ENCODE data around the gene MSRB2. TPM values are rescaled to one million over a fixed set of nuclear protein-coding genes. Genes with fewer than 3 reads are reported as not detected.
"Not testable (repeated sequence)": the region's sequence is repeated elsewhere in the genome, so short reads cannot be mapped to it uniquely, and the experiment has no call there.

MSRB2 gene
- total and polyA plus RNA-seq, 2 donors = 14.2 to 26.2 TPM

- no peak overlapping the region for H3K27ac ChIP-seq (ENCODE audit: low read depth in 1 of 2, low read length in 1 of 2)
- H3K9me3 ChIP-seq (ENCODE audit: control insufficient read depth in 2 of 2, insufficient read depth in 1 of 2, low read length in 1 of 2) = no peaks in the 10 kb centered on the region
- H3K36me3 ChIP-seq (ENCODE audit: control insufficient read depth in 2 of 2, insufficient read depth in 2 of 2, low read length in 1 of 2) = no peaks in the 10 kb centered on the region
- 98% methylated on average over 12 of the region's 12 CpGs for WGBS
- peaks cover 0 to 4% of the 10 kb centered on the region in 2 donors for H3K4me1 ChIP-seq (ENCODE audit: control insufficient read depth in 2 of 2, insufficient read depth in 2 of 2, low read length in 2 of 2)
- no peak for DNase-seq (ENCODE audit: low read depth in 6 of 9, low spot score in 9 of 9)
- H3K27me3 ChIP-seq (ENCODE audit: control insufficient read depth in 2 of 2, insufficient read depth in 1 of 2, low read length in 1 of 2) = no peaks in the 10 kb centered on the region
- no peak overlapping the region for H3K4me3 ChIP-seq (ENCODE audit: low read length in 2 of 2)
Observed at GRCh38 chr10:23067337-23067736, 28.0 kb upstream of the MSRB2 start.

- WGBS = 67% methylated on average over 16 of the region's 16 CpGs
- H3K9me3 ChIP-seq (ENCODE audit: control insufficient read depth in 2 of 2, insufficient read depth in 1 of 2, low read length in 1 of 2) = no peaks in the 10 kb centered on the region
- no peaks in the 10 kb centered on the region for H3K27me3 ChIP-seq (ENCODE audit: control insufficient read depth in 2 of 2, insufficient read depth in 1 of 2, low read length in 1 of 2)
- H3K4me3 ChIP-seq (ENCODE audit: low read length in 2 of 2) = no peak overlapping the region
- peaks cover 0 to 4% of the 10 kb centered on the region in 2 donors for H3K4me1 ChIP-seq (ENCODE audit: control insufficient read depth in 2 of 2, insufficient read depth in 2 of 2, low read length in 2 of 2)
- peak; percentile 23 to 71 (median 42) for DNase-seq (ENCODE audit: low read depth in 6 of 9, low spot score in 9 of 9)
- no peaks in the 10 kb centered on the region for H3K36me3 ChIP-seq (ENCODE audit: control insufficient read depth in 2 of 2, insufficient read depth in 2 of 2, low read length in 1 of 2)
- no peak overlapping the region for H3K27ac ChIP-seq (ENCODE audit: low read depth in 1 of 2, low read length in 1 of 2)
Observed at GRCh38 chr10:23067939-23068775, 27.2 kb upstream of the MSRB2 start.

GRCh38 chr10:23069019-23069815 is 26.2 kb upstream of the MSRB2 start:
- H3K4me3 ChIP-seq (ENCODE audit: low read length in 2 of 2) = no peak overlapping the region
- DNase-seq (ENCODE audit: low read depth in 6 of 9, low spot score in 9 of 9) = no peak
- no peaks in the 10 kb centered on the region for H3K9me3 ChIP-seq (ENCODE audit: control insufficient read depth in 2 of 2, insufficient read depth in 1 of 2, low read length in 1 of 2)
- H3K27ac ChIP-seq (ENCODE audit: low read depth in 1 of 2, low read length in 1 of 2) = no peak overlapping the region
- no peaks in the 10 kb centered on the region for H3K36me3 ChIP-seq (ENCODE audit: control insufficient read depth in 2 of 2, insufficient read depth in 2 of 2, low read length in 1 of 2)
- H3K27me3 ChIP-seq (ENCODE audit: control insufficient read depth in 2 of 2, insufficient read depth in 1 of 2, low read length in 1 of 2) = no peaks in the 10 kb centered on the region
- WGBS = 82% methylated on average over 10 of the region's 10 CpGs
- peaks cover 0 to 4% of the 10 kb centered on the region in 2 donors for H3K4me1 ChIP-seq (ENCODE audit: control insufficient read depth in 2 of 2, insufficient read depth in 2 of 2, low read length in 2 of 2)

- peak overlapping the region in 1 of 2 donors; percentile 12 for H3K27ac ChIP-seq (ENCODE audit: low read depth in 1 of 2, low read length in 1 of 2)
- not testable (repeated sequence) for H3K36me3 ChIP-seq (ENCODE audit: control insufficient read depth in 2 of 2, insufficient read depth in 2 of 2, low read length in 1 of 2); H3K27me3 ChIP-seq (ENCODE audit: control insufficient read depth in 2 of 2, insufficient read depth in 1 of 2, low read length in 1 of 2); DNase-seq (ENCODE audit: low read depth in 6 of 9, low spot score in 9 of 9); H3K9me3 ChIP-seq (ENCODE audit: control insufficient read depth in 2 of 2, insufficient read depth in 1 of 2, low read length in 1 of 2); H3K4me3 ChIP-seq (ENCODE audit: low read length in 2 of 2); H3K4me1 ChIP-seq (ENCODE audit: control insufficient read depth in 2 of 2, insufficient read depth in 2 of 2, low read length in 2 of 2)
- 95% methylated on average over 12 of the region's 12 CpGs for WGBS
Observed at GRCh38 chr10:23070092-23070912, 25.1 kb upstream of the MSRB2 start.

GRCh38 chr10:23070913-23071218 is 24.5 kb upstream of the MSRB2 start:
- no peaks in the 10 kb centered on the region for H3K36me3 ChIP-seq (ENCODE audit: control insufficient read depth in 2 of 2, insufficient read depth in 2 of 2, low read length in 1 of 2)
- no peak overlapping the region for H3K27ac ChIP-seq (ENCODE audit: low read depth in 1 of 2, low read length in 1 of 2)
- no peaks in the 10 kb centered on the region for H3K9me3 ChIP-seq (ENCODE audit: control insufficient read depth in 2 of 2, insufficient read depth in 1 of 2, low read length in 1 of 2)
- H3K4me3 ChIP-seq (ENCODE audit: low read length in 2 of 2) = no peak overlapping the region
- H3K4me1 ChIP-seq (ENCODE audit: control insufficient read depth in 2 of 2, insufficient read depth in 2 of 2, low read length in 2 of 2) = peaks cover 0 to 4% of the 10 kb centered on the region in 2 donors
- no peaks in the 10 kb centered on the region for H3K27me3 ChIP-seq (ENCODE audit: control insufficient read depth in 2 of 2, insufficient read depth in 1 of 2, low read length in 1 of 2)
- 95% methylated on average over 3 of the region's 3 CpGs for WGBS
- no peak for DNase-seq (ENCODE audit: low read depth in 6 of 9, low spot score in 9 of 9)

- WGBS = 87% methylated on average over 3 of the region's 3 CpGs
- H3K27ac ChIP-seq (ENCODE audit: low read depth in 1 of 2, low read length in 1 of 2); H3K27me3 ChIP-seq (ENCODE audit: control insufficient read depth in 2 of 2, insufficient read depth in 1 of 2, low read length in 1 of 2); H3K4me3 ChIP-seq (ENCODE audit: low read length in 2 of 2); H3K9me3 ChIP-seq (ENCODE audit: control insufficient read depth in 2 of 2, insufficient read depth in 1 of 2, low read length in 1 of 2); H3K4me1 ChIP-seq (ENCODE audit: control insufficient read depth in 2 of 2, insufficient read depth in 2 of 2, low read length in 2 of 2); H3K36me3 ChIP-seq (ENCODE audit: control insufficient read depth in 2 of 2, insufficient read depth in 2 of 2, low read length in 1 of 2); DNase-seq (ENCODE audit: low read depth in 6 of 9, low spot score in 9 of 9): not testable (repeated sequence)
Observed at GRCh38 chr10:23072593-23072992, 22.8 kb upstream of the MSRB2 start.

- H3K4me3 ChIP-seq (ENCODE audit: low read length in 2 of 2) = no peak overlapping the region
- no peaks in the 10 kb centered on the region for H3K9me3 ChIP-seq (ENCODE audit: control insufficient read depth in 2 of 2, insufficient read depth in 1 of 2, low read length in 1 of 2)
- H3K4me1 ChIP-seq (ENCODE audit: control insufficient read depth in 2 of 2, insufficient read depth in 2 of 2, low read length in 2 of 2) = no peaks in the 10 kb centered on the region
- peaks cover 0 to 4% of the 10 kb centered on the region in 2 donors for H3K27me3 ChIP-seq (ENCODE audit: control insufficient read depth in 2 of 2, insufficient read depth in 1 of 2, low read length in 1 of 2)
- H3K36me3 ChIP-seq (ENCODE audit: control insufficient read depth in 2 of 2, insufficient read depth in 2 of 2, low read length in 1 of 2) = no peaks in the 10 kb centered on the region
- 93% methylated on average over 3 of the region's 3 CpGs for WGBS
- no peak overlapping the region for H3K27ac ChIP-seq (ENCODE audit: low read depth in 1 of 2, low read length in 1 of 2)
- no peak for DNase-seq (ENCODE audit: low read depth in 6 of 9, low spot score in 9 of 9)
Observed at GRCh38 chr10:23073527-23073926, 21.9 kb upstream of the MSRB2 start.

- H3K27me3 ChIP-seq (ENCODE audit: control insufficient read depth in 2 of 2, insufficient read depth in 1 of 2, low read length in 1 of 2) = peaks cover 0 to 8% of the 10 kb centered on the region in 2 donors
- no peaks in the 10 kb centered on the region for H3K36me3 ChIP-seq (ENCODE audit: control insufficient read depth in 2 of 2, insufficient read depth in 2 of 2, low read length in 1 of 2)
- H3K9me3 ChIP-seq (ENCODE audit: control insufficient read depth in 2 of 2, insufficient read depth in 1 of 2, low read length in 1 of 2) = no peaks in the 10 kb centered on the region
- no peak overlapping the region for H3K27ac ChIP-seq (ENCODE audit: low read depth in 1 of 2, low read length in 1 of 2)
- no peaks in the 10 kb centered on the region for H3K4me1 ChIP-seq (ENCODE audit: control insufficient read depth in 2 of 2, insufficient read depth in 2 of 2, low read length in 2 of 2)
- DNase-seq (ENCODE audit: low read depth in 6 of 9, low spot score in 9 of 9) = no peak
- WGBS = 92% methylated on average over 3 of the region's 3 CpGs
- H3K4me3 ChIP-seq (ENCODE audit: low read length in 2 of 2) = no peak overlapping the region
Observed at GRCh38 chr10:23075672-23076071, 19.7 kb upstream of the MSRB2 start.

GRCh38 chr10:23078114-23078513 is 17.3 kb upstream of the MSRB2 start:
- Histone ChIP-seq H3K36me3 (ENCODE audit: control insufficient read depth in 2 of 2, insufficient read depth in 2 of 2, low read length in 1 of 2) (no peaks in the 10 kb centered on the region), H3K27me3 (ENCODE audit: control insufficient read depth in 2 of 2, insufficient read depth in 1 of 2, low read length in 1 of 2) (peaks cover 0 to 8% of the 10 kb centered on the region in 2 donors), H3K4me1 (ENCODE audit: control insufficient read depth in 2 of 2, insufficient read depth in 2 of 2, low read length in 2 of 2) (no peaks in the 10 kb centered on the region), H3K27ac (ENCODE audit: low read depth in 1 of 2, low read length in 1 of 2) (no peak overlapping the region), H3K9me3 (ENCODE audit: control insufficient read depth in 2 of 2, insufficient read depth in 1 of 2, low read length in 1 of 2) (no peaks in the 10 kb centered on the region), H3K4me3 (ENCODE audit: low read length in 2 of 2) (no peak overlapping the region)
- DNase-seq (ENCODE audit: low read depth in 6 of 9, low spot score in 9 of 9) = no peak
- 97% methylated on average over 2 of the region's 2 CpGs for WGBS

Measured in thymus (tissue), 11 donors.